ENCODE data around the gene IRAK1.

The IRAK1 gene

GRCh38 chrX:154040863-154041262 is 21.2 kb upstream of the IRAK1 start:
- no peak for DNase-seq (ENCODE audit: low spot score)

DNA sequence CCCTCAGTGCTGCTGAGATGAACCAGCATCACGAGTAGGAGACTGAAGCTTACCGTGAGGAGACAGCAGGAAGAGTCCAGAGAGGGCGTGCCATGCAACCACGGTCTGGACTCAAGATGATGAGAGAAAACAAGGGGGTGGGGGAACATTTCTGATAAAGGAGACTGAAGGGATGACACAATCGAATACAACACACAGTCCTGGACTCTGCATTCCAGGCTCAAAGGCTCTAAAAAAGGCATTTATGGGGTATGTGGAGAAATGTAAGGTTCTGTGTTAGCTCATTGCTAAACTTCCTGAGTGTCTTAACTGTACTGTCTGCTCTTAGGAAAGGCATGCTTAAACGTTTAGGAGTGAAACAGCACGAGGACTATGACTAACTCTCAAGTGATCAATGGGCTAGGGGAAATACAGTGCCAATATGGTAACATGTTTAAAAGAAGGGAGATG is 20.6 kb upstream of the IRAK1 start:
- DNase-seq (ENCODE audit: low spot score), result peak; percentile 63

DNA sequence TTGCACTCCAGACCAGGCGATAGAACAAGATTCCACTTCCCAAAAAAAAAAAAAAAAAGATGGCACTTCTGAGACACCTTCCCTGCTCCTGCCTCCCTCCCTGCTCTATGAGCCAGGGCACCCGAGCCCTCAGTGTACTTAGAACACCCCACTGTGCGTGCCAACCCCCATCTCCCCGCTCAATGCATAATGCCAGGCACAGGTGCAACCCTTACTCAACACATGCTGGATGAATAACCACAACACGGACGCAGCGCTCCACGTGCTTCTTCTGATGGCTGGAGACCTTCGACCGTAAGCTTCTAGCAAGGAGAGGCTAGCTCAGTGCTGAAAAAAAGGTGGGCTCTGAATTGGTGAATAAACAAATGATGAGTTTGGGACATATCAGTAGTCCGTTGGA is 19.9 kb upstream of the IRAK1 start:
- no peak for DNase-seq (ENCODE audit: low spot score)

- no peak for DNase-seq (ENCODE audit: low spot score)
Measured at GRCh38 chrX:154038656-154039055, 19.0 kb upstream of the IRAK1 start.

GRCh38 chrX:154037754-154038153 is 18.1 kb upstream of the IRAK1 start:
- no peak for DNase-seq (ENCODE audit: low spot score)

DNA sequence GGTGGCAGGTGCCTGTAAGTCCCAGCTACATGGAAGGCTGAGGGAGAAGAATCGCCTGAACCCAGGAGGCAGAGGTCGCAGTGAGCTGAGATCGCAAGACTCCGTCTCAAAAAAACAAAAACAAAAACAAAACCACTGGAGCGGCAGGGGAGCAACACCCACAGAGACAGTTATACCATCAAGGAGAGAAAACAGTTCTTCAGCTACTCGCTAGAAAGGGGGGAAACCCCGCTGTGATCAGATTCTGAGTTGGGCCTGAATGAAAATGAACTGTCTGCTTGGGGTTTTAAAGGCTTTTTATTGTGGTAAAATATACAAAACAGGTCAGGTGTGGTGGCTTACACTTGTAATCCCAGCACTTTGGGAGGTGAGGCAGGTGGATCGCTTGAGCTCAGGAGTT is 16.8 kb upstream of the IRAK1 start:
- DNase-seq (ENCODE audit: low spot score), result no peak

GRCh38 chrX:154033848-154034247 is 14.1 kb upstream of the IRAK1 start:
- no peak for DNase-seq (ENCODE audit: low spot score)

DNA sequence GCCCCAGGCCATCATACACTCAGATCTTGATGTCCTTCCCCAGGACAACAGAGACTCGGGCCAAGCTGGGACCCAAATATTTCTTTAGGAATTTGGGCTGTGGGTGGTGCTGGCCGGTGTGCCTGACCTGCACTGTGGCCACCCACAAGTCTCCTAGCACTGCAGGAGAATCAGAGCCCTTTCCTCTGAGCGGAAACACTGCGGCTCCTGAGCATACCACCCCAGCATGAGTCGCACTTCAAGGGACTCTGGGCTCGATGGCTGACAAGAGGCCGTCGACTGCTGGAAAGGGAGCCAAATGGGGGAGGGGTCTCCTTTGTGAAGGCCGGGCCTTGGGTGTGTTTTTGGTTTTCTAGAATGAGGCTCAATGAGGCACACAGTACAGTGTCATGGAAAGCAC is 13.0 kb upstream of the IRAK1 start:
- no peak for DNase-seq (ENCODE audit: low spot score)

GRCh38 chrX:154032160-154032559 is 12.5 kb upstream of the IRAK1 start:
- no peak for DNase-seq (ENCODE audit: low spot score)

DNA sequence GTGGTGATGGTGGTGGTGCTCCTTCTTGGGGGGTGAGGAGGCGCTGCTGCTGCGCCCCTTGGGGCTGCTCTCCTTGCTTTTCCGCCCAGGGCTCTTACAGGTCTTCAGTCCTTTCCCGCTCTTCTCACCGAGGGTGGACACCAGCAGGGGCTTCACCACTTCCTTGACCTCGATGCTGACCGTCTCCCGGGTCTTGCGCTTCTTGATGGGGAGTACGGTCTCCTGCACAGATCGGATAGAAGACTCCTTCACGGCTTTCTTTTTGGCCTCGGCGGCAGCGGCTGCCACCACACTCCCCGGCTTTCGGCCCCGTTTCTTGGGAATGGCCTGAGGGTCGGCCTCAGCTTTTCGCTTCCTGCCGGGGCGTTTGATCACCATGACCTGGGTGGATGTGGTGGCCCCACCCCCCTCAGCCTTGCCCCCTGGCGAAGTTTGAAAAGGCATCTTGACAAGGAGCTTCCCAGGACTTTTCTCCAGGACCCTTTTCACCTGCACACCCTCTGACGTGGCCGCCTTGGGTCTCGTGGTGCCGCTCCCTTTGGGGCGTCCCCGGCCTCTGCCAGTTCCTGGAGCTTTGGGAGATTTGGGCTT is 11.1 kb upstream of the IRAK1 start:
- no peak for DNase-seq (ENCODE audit: low spot score)

DNA sequence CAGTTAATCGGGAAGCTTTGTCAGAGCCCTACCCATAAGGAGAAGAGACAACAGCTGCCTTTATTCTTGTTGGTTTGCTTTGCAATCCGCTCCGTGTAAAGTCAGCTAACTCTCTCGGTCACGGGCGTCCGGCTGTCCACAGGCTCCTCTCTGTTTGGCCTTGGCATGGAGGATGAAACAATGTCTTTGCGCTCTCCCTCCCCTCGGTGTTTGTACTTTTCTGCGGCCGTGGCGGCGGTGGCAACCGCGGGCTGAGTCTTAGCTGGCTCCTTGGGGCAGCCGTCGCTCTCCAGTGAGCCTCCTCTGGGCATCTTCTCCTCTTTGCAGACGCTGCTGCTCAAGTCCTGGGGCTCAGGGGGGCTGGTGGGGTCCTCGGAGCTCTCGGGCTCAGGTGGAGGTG is 10.6 kb upstream of the IRAK1 start:
- DNase-seq (ENCODE audit: low spot score), result no peak

DNA sequence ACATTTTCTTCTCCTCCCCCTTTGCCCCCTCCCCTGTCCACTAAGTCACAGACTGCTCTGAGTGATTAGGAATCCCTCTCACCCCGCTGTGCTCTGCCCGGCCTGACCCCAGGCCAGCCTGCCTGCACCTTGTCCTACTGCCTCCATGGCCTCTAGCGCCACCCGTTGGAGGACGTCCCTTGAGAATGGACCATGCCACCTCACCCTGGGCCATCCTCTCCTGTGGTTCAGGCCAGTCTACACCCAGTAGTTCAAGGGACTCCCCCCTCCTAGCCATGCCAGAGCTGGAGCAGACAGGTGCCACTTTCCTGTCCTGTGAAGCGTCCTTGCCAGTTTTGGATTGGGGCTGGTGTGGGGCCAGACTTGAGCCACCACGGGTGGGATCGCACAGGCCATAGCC is 9.7 kb upstream of the IRAK1 start:
- no peak for DNase-seq (ENCODE audit: low spot score)

- DNase-seq (ENCODE audit: low spot score), result no peak
Measured at GRCh38 chrX:154028502-154029184, 8.9 kb upstream of the IRAK1 start.

DNA sequence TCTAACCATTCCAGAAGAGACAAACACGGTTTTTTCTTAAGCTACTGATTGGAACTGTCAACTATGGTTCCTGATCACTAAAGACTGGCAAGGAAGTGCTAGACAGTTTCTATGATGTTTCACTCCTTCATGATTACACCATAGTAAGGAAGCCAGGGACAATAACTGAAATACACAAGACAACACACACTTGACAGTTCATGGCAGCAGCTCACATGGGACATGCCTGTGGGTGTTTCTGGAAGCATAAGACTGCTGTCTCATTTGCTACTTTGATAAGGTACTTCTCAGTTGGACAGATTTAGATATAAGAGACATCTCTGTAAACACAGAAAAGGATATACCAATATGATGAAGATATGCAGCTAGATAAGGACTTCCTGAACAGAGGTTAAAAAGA is 8.3 kb upstream of the IRAK1 start:
- DNase-seq (ENCODE audit: low spot score), result no peak

DNA sequence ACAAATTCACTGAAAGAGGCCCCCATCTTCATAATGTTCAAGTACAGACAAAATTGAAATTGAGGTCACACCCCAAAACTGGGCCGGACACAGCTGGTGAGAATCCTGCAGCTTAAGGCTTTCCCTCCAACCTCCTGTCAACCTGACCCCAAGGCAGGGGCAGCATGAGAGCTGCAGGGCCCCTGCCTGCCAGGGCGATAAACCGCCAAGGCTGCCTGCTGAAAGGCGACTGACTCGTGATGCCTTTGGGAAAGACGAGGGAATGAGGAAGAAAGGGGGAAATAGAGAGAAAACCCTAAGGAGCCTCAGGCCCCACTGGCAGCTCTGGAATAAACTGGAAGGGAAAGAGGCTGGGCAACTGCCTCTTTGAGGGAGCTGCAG is 7.3 kb upstream of the IRAK1 start:
- no peak for DNase-seq (ENCODE audit: low spot score)

- DNase-seq (ENCODE audit: low spot score), result no peak
Measured at GRCh38 chrX:154026136-154027021, 6.7 kb upstream of the IRAK1 start.

DNA sequence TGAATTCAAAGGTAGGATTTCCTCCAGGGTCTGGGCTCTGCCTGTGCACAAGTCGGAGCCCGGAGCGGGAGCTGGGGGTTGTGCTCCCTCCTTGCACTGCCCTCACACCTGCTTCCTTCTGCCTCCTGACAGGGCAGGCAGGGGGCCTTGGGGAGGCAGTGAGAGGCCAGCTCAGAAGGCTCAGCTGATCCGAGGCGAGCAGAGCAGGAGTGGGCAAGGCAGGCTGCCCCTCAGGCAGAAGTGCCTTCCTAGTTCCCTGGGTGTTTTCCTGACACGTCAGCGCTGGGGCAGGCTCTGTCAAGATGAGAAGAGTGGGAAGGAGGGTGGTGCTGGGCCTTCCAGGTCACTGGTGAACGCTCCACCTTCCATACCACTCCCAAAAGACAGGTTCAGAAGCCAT is 5.5 kb upstream of the IRAK1 start:
- DNase-seq (ENCODE audit: low spot score), result no peak

DNA sequence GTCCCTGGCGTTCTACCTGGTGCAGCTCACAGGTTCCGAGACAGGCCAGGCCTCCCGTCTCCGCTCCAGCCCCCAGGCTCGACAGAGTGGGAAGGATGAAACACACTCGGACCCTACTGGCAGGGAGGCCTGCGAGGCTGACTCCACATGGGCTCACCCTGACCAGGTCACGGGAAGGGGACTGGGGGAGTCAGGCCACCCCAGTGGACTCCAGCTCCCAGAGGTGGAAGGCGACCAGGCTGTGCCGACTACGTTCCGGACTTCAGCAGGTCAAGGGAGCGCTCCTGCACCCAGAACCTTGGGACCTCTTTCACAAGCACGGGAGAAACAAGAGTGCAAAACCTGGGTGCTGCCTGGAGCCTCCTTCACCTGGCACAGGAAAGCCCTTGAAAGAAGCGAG is 4.6 kb upstream of the IRAK1 start:
- no peak for DNase-seq (ENCODE audit: low spot score)

GRCh38 chrX:154023276-154024000 is 3.7 kb upstream of the IRAK1 start:
- DNase-seq (ENCODE audit: low spot score), result no peak

- DNase-seq (ENCODE audit: low spot score), result no peak
Measured at GRCh38 chrX:154022108-154022507, 2.4 kb upstream of the IRAK1 start.

- DNase-seq (ENCODE audit: low spot score), result no peak
Measured at GRCh38 chrX:154021131-154021611, 1.5 kb upstream of the IRAK1 start.

DNA sequence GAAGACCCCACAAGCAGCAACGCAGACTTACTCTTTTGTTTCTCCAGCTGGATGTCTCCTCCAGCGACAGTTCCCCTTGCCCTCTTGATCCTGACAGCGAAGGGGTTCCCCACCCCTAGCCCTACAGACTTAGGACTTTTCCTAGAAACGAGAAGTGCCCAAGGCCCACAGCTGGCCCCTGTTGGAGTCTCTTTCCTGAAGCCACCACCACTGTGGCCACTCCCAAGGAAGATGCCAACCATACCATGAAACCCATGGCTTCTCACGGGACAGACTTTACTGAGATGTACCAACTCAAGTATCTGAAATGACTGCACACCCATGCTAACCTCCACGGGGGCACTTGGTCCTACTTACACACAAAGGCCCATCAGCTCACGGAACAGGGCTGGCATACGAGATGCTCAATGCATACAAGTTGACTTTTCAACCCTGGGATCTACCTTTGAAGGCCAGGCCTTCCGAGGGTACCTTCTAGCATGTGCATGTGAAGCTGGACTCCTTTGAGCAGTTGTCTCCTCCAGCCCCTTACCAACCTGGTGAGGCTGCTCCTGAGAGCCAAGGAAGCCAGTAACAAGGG is 924 bp upstream of the IRAK1 start:
- DNase-seq (ENCODE audit: low spot score), result no peak
